OCI-LY3 (cell line): Measurements from ENCODE around the gene ATXN3L.

Source experiments
- H2AFZ ChIP-seq: fragments of 200-600, 300-600 bp; shearing (Covaris generic); 2 replicates; pipeline ENCODE4 v1.6.0; 2014; ENCODE audit warnings: antibody characterized with exemption, low read depth, low read length
- H3K27ac ChIP-seq: fragments of 200-600, 300-600 bp; sonication (generic); 2 replicates; pipeline ENCODE4 v1.5.1; 2014; ENCODE audit warnings: mild to moderate bottlenecking, low read length, moderate library complexity, mixed read lengths
- H3K27me3 ChIP-seq: fragments of 200-600, 300-600 bp; sonication (generic); 2 replicates; pipeline ENCODE4 v1.6.1; 2014; ENCODE audit warnings: low read depth, low read length, mixed read lengths
- H3K36me3 ChIP-seq: fragments of 200-600, 300-600 bp; sonication (generic); replicated peaks from 2 replicates; pipeline ENCODE3; 2014; ENCODE audit warnings: low read depth, low read length, mixed read lengths
- H3K4me1 ChIP-seq: fragments of 300-600, 200-600 bp; sonication (generic); 2 replicates; pipeline ENCODE4 v1.6.1; 2014; ENCODE audit warnings: low read length, mixed read lengths
- H3K4me2 ChIP-seq: fragments of 200-600, 300-600 bp; sonication (generic); 2 replicates; pipeline ENCODE4 v1.6.1; 2014; ENCODE audit warnings: low read length, mixed read lengths
- H3K4me3 ChIP-seq: fragments of 300-600, 200-600 bp; sonication (generic); 2 replicates; pipeline ENCODE4 v1.5.1; 2014; ENCODE audit warnings: antibody characterized with exemption, mild to moderate bottlenecking, low read length, moderate library complexity
- H3K79me2 ChIP-seq: fragments of 300-600, 200-600 bp; shearing (Covaris generic); 2 replicates; pipeline ENCODE4 v1.6.1; 2014; ENCODE audit warnings: mild to moderate bottlenecking, low read length, mixed read lengths
- H3K9ac ChIP-seq: fragments of 300-600, 200-600 bp; shearing (Covaris generic); 2 replicates; pipeline ENCODE4 v1.6.0; 2014; ENCODE audit warnings: mild to moderate bottlenecking, low read length, moderate library complexity
- H3K9me3 ChIP-seq: fragments of 200-600, 300-600 bp; shearing (Covaris generic); 2 replicates; pipeline ENCODE4 v1.6.1; 2014; ENCODE audit warnings: low read length, mixed read lengths; ENCODE audit not compliant: insufficient read depth
- H4K20me1 ChIP-seq: fragments of 200-600, 300-600 bp; sonication (generic); 2 replicates; pipeline ENCODE4 v1.6.1; 2016; ENCODE audit warnings: low read length, mixed read lengths; ENCODE audit not compliant: insufficient read depth
- CTCF ChIP-seq: fragments of 200-600, 300-600 bp; sonication (generic); IDR thresholded peaks from 2 replicates; pipeline ENCODE4 v1.5.1; 2014; ENCODE audit warnings: antibody characterized with exemption, low read length, low read depth
- EZH2phosphoT487 ChIP-seq: fragments of 200-600 bp; shearing (Covaris generic); IDR thresholded peaks from 2 replicates; pipeline ENCODE4 v1.6.1; 2018; ENCODE audit warnings: antibody characterized with exemption, mixed run types, low read depth

The ATXN3L gene

GRCh38 chrX:13340182-13340791 lies 20.4 kb upstream of the ATXN3L start:
- Histone ChIP-seq H3K36me3 (no peaks in the 10 kb centered on the region), H3K79me2 (no peaks in the 10 kb centered on the region), H3K9me3 (no peaks in the 10 kb centered on the region), H3K4me2 (no peak overlapping the region), H4K20me1 (no peaks in the 10 kb centered on the region), H3K9ac (no peak overlapping the region), H3K27me3 (no peaks in the 10 kb centered on the region), H3K27ac (no peak overlapping the region), H3K4me3 (no peak overlapping the region), H3K4me1 (peaks cover 8% of the 10 kb centered on the region; the same call in 1 of the 2 replicates), H2AFZ (no peak overlapping the region)
- TF ChIP-seq CTCF (no peak), EZH2phosphoT487 (no peak)

GRCh38 chrX:13339607-13340006 lies 19.8 kb upstream of the ATXN3L start:
- Histone ChIP-seq H4K20me1 (no peaks in the 10 kb centered on the region), H3K4me3 (no peak overlapping the region), H3K27me3 (no peaks in the 10 kb centered on the region), H3K9me3 (no peaks in the 10 kb centered on the region), H3K9ac (no peak overlapping the region), H3K36me3 (no peaks in the 10 kb centered on the region), H3K79me2 (no peaks in the 10 kb centered on the region), H2AFZ (no peak overlapping the region), H3K4me1 (peaks cover 1% of the 10 kb centered on the region; the same call in 1 of the 2 replicates), H3K27ac (no peak overlapping the region), H3K4me2 (no peak overlapping the region)
- TF ChIP-seq CTCF (no peak), EZH2phosphoT487 (no peak)

- Histone ChIP-seq H3K4me1 (no peaks in the 10 kb centered on the region), H4K20me1 (no peaks in the 10 kb centered on the region), H2AFZ (no peak overlapping the region), H3K4me2 (no peak overlapping the region), H3K9me3 (no peaks in the 10 kb centered on the region), H3K36me3 (no peaks in the 10 kb centered on the region), H3K27ac (no peak overlapping the region), H3K79me2 (no peaks in the 10 kb centered on the region), H3K4me3 (no peak overlapping the region), H3K9ac (no peak overlapping the region), H3K27me3 (no peaks in the 10 kb centered on the region)
- no peak for TF ChIP-seq CTCF
- TF ChIP-seq EZH2phosphoT487, result no peak
Observed at GRCh38 chrX:13338996-13339515, 19.2 kb upstream of the ATXN3L start.

GRCh38 chrX:13334491-13334890 lies 14.6 kb upstream of the ATXN3L start:
- Histone ChIP-seq H3K79me2 (no peaks in the 10 kb centered on the region), H3K4me2 (no peak overlapping the region), H3K27ac (no peak overlapping the region), H3K9ac (no peak overlapping the region), H3K4me3 (no peak overlapping the region), H3K9me3 (no peaks in the 10 kb centered on the region), H3K36me3 (no peaks in the 10 kb centered on the region), H2AFZ (no peak overlapping the region), H3K4me1 (no peaks in the 10 kb centered on the region), H4K20me1 (no peaks in the 10 kb centered on the region), H3K27me3 (no peaks in the 10 kb centered on the region)
- TF ChIP-seq CTCF (no peak), EZH2phosphoT487 (no peak)
